CD14-positive monocyte (primary cell): Measurements from ENCODE around the gene ONECUT3. TPM values are rescaled to one million over a fixed set of nuclear protein-coding genes. Genes with fewer than 3 reads are reported as not detected.
A peak's percentile ranks its signal among the peaks of the same experiment; 100 is the strongest.

ENCODE experiments used
- DNase-seq, 3 donors: peaks; one replicate each; pipeline ENCODE4 v3.0.0-alpha.2; 2011 to 2022
- H2AFZ ChIP-seq: 2 replicates; pipeline ENCODE4 v1.6.0; 2012; ENCODE audit warnings: mild to moderate bottlenecking, low read depth, low read length, inconsistent platforms; ENCODE audit not compliant: insufficient read depth, poor library complexity, severe bottlenecking
- H3K27ac ChIP-seq, 2 donors: 1 replicate in 1 of 2; 2 replicates in 1 of 2; pipeline ENCODE4 v1.5.1; 2012 to 2013; ENCODE audit warnings: low read length in 2 of 2, control low read depth in 1 of 2, inconsistent platforms in 1 of 2, low read depth in 1 of 2, mild to moderate bottlenecking in 1 of 2
- H3K27me3 ChIP-seq, 2 donors: one replicate each; pipeline versions ENCODE4 v1.6.0 to v1.6.1; 2011 to 2013; ENCODE audit warnings: low read length in 2 of 2; ENCODE audit not compliant: control insufficient read depth in 2 of 2, insufficient read depth in 2 of 2
- H3K36me3 ChIP-seq, 2 donors: replicated peaks in 1 of 2; 1 replicate in 1 of 2; 2 replicates in 1 of 2; pipeline versions ENCODE4 v1.5.1 to v1.6.1; 2012 to 2013; ENCODE audit warnings: low read length in 2 of 2, control low read depth in 1 of 2, inconsistent platforms in 1 of 2, mild to moderate bottlenecking in 1 of 2; ENCODE audit not compliant: insufficient read depth in 2 of 2, control insufficient read depth in 1 of 2
- H3K4me1 ChIP-seq, 2 donors: 1 replicate in 1 of 2; 2 replicates in 1 of 2; pipeline versions ENCODE4 v1.5.1 to v1.6.1; 2012 to 2013; ENCODE audit warnings: low read length in 2 of 2, control low read depth in 1 of 2, inconsistent platforms in 1 of 2, mild to moderate bottlenecking in 1 of 2, moderate library complexity in 1 of 2; ENCODE audit not compliant: insufficient read depth in 2 of 2, control insufficient read depth in 1 of 2
- H3K4me2 ChIP-seq: replicated peaks from 2 replicates; pipeline ENCODE3; 2012; ENCODE audit warnings: low read length, moderate library complexity, mild to moderate bottlenecking; ENCODE audit not compliant: poor library complexity, severe bottlenecking; ENCODE audit errors: extremely low read depth
- H3K4me3 ChIP-seq, 3 experiments: fragments of 200-600 bp in 1 of 3; sonication (generic) in 1 of 3; replicated peaks in 1 of 3; 1 replicate in 2 of 3; 2 replicates in 1 of 3; pipeline ENCODE4 v1.5.1; 2011 to 2013; ENCODE audit warnings: low read length in 3 of 3, mild to moderate bottlenecking in 3 of 3, control low read depth in 2 of 3, low read depth in 2 of 3, inconsistent platforms in 1 of 3, moderate library complexity in 1 of 3
- H3K79me2 ChIP-seq: 2 replicates; pipeline ENCODE4 v1.6.0; 2012; ENCODE audit warnings: mild to moderate bottlenecking, control low read depth, inconsistent platforms, low read length, moderate library complexity; ENCODE audit not compliant: insufficient read depth
- H3K9ac ChIP-seq: 2 replicates; pipeline ENCODE4 v1.6.0; 2017; ENCODE audit warnings: low read length, mild to moderate bottlenecking; ENCODE audit not compliant: insufficient read depth, poor library complexity, severe bottlenecking
- H3K9me3 ChIP-seq, 2 donors: replicated peaks in 1 of 2; 1 replicate in 1 of 2; 2 replicates in 1 of 2; pipeline versions ENCODE4 v1.5.1 to v1.6.1; 2012 to 2013; ENCODE audit warnings: low read length in 2 of 2, control low read depth in 1 of 2; ENCODE audit not compliant: control insufficient read depth in 1 of 2, insufficient read depth in 1 of 2
- H4K20me1 ChIP-seq: 2 replicates; pipeline ENCODE4 v1.6.0; 2012; ENCODE audit warnings: mild to moderate bottlenecking, low read length, control low read depth, moderate library complexity; ENCODE audit not compliant: insufficient read depth
- H3K27ac Mint-ChIP-seq, 7 donors: one replicate each; pipeline ENCODE4 v1.8.0; 2020; ENCODE audit warnings: mild to moderate bottlenecking in 7 of 7, mixed read lengths in 7 of 7, moderate library complexity in 6 of 7, inconsistent platforms in 2 of 7
- H3K27me3 Mint-ChIP-seq, 3 donors: one replicate each; pipeline ENCODE4 v1.8.0; 2021 to 2022; ENCODE audit warnings: low read depth in 3 of 3, mild to moderate bottlenecking in 3 of 3, mixed read lengths in 3 of 3, moderate library complexity in 3 of 3, inconsistent platforms in 1 of 3
- H3K36me3 Mint-ChIP-seq, 2 donors: one replicate each; pipeline ENCODE4 v1.8.0; 2020; ENCODE audit warnings: mixed read lengths in 2 of 2, inconsistent platforms in 1 of 2, mild to moderate bottlenecking in 1 of 2
- H3K4me1 Mint-ChIP-seq: one replicate; pipeline ENCODE4 v1.8.0; 2020; ENCODE audit warnings: mild to moderate bottlenecking, mixed read lengths
- H3K4me3 Mint-ChIP-seq, 2 donors: one replicate each; pipeline ENCODE4 v1.8.0; 2020; ENCODE audit warnings: mild to moderate bottlenecking in 2 of 2, mixed read lengths in 2 of 2, moderate library complexity in 1 of 2
- H3K9me3 Mint-ChIP-seq, 7 donors: one replicate each; pipeline ENCODE4 v1.8.0; 2020 to 2022; ENCODE audit warnings: mixed read lengths in 7 of 7, mild to moderate bottlenecking in 6 of 7, moderate library complexity in 6 of 7, inconsistent platforms in 2 of 7
- WGBS: methylation state at CpG from one replicate; pipeline ENCODE4 v1.1.5; 2013; ENCODE audit warnings: missing lambda C conversion rate; ENCODE audit not compliant: insufficient coverage; 5-methylcytosine and 5-hydroxymethylcytosine counted together
- intact Hi-C, 2 donors: fragments of 100-400 bp; cut with micrococcal nuclease; formaldehyde crosslinking; loops; one replicate each; pipeline versions ENCODE4 v1.15.0 to v1.15.1; 2023
- polyA plus RNA-seq, 3 donors: library from polyadenylated mRNA; depleted of rRNA in 1 of 3; unstranded in 2 of 3; stranded (reverse) in 1 of 3; fragments of 300-500 nt in 2 of 3; fragments of >200 nt in 1 of 3; fragmentation: Illumina TruSeq in 2 of 3; gene quantifications; 1 replicate in 2 of 3; 2 replicates in 1 of 3; pipeline ENCODE4 v1.2.3, GENCODE V29; 2012 to 2021
- TF ChIP-seq, protein P1 (sequence below): fragments of 200-600 bp; IDR thresholded peaks from one replicate; pipeline ENCODE4 v1.8.0; 2022; ENCODE audit warnings: antibody characterized with exemption, mild to moderate bottlenecking

Gene ONECUT3
- polyA plus RNA-seq, 3 donors: not detected

DNA sequence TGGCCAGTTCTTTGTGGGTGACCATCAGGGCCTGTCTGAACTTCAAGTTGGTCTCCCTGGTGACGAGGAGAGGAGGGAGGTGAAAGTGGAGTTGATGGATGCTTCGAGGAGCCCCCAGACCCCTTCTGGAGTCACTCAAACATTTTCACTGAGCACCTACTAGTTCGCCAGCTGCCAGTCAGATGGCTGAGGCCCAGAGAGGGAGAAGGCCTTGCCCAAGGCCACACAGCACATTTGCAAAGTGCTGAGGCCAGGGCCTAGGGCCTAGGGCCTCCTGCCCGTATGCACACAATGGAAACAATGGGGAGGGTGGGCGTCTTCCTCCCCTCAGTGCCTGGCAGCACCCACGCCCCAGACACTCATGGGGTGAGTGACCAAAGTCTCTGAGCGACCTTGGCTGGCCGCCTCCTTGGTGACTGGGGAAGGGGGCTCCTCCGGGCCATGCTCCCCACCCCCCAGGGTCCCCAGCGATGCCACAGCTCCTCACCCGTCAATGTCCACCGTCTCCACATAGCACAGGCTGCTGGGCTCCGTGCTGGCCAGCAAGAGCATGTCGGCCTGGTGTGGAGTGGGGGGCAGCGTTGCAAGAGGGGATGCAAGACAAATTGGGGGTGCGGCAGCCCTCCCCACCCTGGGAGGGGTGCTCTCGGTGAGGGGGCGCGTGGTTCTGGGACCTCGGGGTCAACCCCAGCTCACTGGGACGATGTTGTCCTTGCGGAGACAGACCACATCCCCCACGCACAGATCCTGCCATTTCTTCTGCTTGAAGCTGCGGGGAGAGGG lies 52.3 kb downstream of the ONECUT3 start:
- Histone ChIP-seq H3K4me1 (no peaks in the 10 kb centered on the region), H3K36me3 (peaks cover 17 to 18% of the 10 kb centered on the region in 2 donors), H3K79me2 (no peaks in the 10 kb centered on the region), H3K9ac (no peak overlapping the region), H3K4me2 (no peak overlapping the region), H3K27me3 (no peaks in the 10 kb centered on the region), H4K20me1 (no peaks in the 10 kb centered on the region), H3K9me3 (no peaks in the 10 kb centered on the region), H3K4me3 (no peak overlapping the region), H3K27ac (no peak overlapping the region), H2AFZ (no peak overlapping the region)
- Mint-ChIP-seq H3K27ac (peak overlapping the region in 1 of 7 donors; percentile 20), H3K4me3 (no peak overlapping the region), H3K4me1 (peaks cover 2% of the 10 kb centered on the region), H3K36me3 (peaks cover 32 to 68% of the 10 kb centered on the region in 2 donors), H3K9me3 (no peaks in the 10 kb centered on the region), H3K27me3 (no peaks in the 10 kb centered on the region)
- intact Hi-C loops: no loop called here
- WGBS: 100% methylated on average over 2 of the region's 24 CpGs
- DNase-seq: no peak
- TF ChIP-seq, protein P1, sequence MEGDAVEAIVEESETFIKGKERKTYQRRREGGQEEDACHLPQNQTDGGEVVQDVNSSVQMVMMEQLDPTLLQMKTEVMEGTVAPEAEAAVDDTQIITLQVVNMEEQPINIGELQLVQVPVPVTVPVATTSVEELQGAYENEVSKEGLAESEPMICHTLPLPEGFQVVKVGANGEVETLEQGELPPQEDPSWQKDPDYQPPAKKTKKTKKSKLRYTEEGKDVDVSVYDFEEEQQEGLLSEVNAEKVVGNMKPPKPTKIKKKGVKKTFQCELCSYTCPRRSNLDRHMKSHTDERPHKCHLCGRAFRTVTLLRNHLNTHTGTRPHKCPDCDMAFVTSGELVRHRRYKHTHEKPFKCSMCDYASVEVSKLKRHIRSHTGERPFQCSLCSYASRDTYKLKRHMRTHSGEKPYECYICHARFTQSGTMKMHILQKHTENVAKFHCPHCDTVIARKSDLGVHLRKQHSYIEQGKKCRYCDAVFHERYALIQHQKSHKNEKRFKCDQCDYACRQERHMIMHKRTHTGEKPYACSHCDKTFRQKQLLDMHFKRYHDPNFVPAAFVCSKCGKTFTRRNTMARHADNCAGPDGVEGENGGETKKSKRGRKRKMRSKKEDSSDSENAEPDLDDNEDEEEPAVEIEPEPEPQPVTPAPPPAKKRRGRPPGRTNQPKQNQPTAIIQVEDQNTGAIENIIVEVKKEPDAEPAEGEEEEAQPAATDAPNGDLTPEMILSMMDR: no peak

DNA sequence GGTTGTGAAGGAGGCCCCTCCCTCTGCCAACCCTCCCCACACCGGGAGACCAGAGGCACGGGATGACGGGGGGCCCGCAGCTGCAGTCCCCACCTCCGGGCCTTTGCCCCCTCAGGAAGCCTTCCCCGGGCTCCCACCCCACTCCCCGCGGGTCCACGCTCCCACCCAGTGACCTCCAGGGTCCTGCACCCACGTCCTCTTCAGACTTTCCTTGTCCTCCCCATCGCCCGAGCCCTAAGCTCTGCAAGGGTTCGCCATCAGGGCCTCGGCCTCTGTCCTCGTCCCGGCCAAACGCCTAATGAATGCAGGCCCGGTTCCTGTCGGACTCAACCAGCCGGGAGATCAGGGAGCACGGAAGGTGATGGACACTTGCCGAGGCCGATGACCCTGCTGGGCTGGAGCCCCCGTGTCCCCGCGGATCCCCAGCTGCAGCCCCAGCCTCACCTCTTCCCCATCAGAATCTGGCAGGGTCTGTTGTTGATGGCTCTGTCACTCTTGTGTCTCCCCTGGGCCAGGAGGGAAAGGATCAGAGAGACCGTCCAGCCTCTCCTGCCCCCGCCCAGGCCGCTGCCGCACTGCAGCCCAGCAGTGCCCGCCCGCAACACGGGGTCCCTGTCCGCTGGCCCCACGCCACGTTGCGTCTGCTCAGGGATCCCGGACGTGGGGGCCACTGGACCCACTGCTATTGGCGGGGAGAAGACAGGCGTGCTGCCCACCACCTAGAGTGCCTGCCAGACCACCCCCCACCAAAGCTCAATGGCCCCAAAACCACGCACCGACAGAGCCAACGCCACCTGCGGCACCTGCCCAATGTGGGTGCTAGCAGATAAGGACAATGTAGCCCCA lies 53.1 kb downstream of the ONECUT3 start:
- TF ChIP-seq, protein P1: no peak
- H3K4me3 Mint-ChIP-seq: no peak overlapping the region
- Histone ChIP-seq H3K4me2 (no peak overlapping the region), H3K4me1 (peaks cover 2 to 6% of the 10 kb centered on the region in 2 donors), H3K4me3 (no peak overlapping the region), H3K27ac (no peak overlapping the region), H3K36me3 (peaks cover 17 to 18% of the 10 kb centered on the region in 2 donors), H3K79me2 (no peaks in the 10 kb centered on the region), H4K20me1 (no peaks in the 10 kb centered on the region), H3K9me3 (no peaks in the 10 kb centered on the region), H3K27me3 (no peaks in the 10 kb centered on the region), H2AFZ (no peak overlapping the region), H3K9ac (no peak overlapping the region)
- WGBS: 96% methylated on average over 35 of the region's 45 CpGs
- peaks cover 4% of the 10 kb centered on the region for H3K4me1 Mint-ChIP-seq
- H3K9me3 Mint-ChIP-seq: no peaks in the 10 kb centered on the region
- H3K36me3 Mint-ChIP-seq: peaks cover 32 to 64% of the 10 kb centered on the region in 2 donors
- H3K27me3 Mint-ChIP-seq: no peaks in the 10 kb centered on the region
- no peak overlapping the region for H3K27ac Mint-ChIP-seq
- DNase-seq: no peak
- intact Hi-C loops: no loop called here
